ENCODE data around the gene KIF1B. TPM values are rescaled to one million over a fixed set of nuclear protein-coding genes. Genes with fewer than 3 reads are reported as not detected.

The KIF1B gene
- total RNA-seq, 1 donor from 2014 or later = 49.4 TPM

DNA sequence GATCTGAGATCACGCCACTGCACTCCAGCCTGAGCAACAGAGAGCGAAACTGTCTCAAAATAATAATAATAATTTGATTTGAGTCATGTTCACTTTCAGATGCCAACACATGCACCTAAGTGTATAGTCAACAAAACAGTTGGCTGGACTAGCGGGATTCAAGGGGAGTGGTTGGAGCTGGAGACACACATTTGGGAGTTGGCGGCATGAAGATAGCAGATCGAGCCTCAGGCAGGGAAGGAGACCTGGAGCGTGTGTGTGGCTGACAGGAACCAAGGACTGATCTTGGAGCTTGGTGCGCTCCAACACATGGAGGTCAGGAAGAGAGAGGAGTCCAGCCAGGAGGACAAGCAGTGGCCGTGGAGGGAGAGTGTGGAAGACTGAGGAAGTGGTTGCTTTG, 173.8 kb downstream of the KIF1B start:
- Mint-ChIP-seq H3K27ac (ENCODE audit: unreplicated experiment) (no peak overlapping the region), H3K4me1 (ENCODE audit: low read depth) (peaks cover 33% of the 10 kb centered on the region), H3K9me3 (ENCODE audit: low read depth) (no peaks in the 10 kb centered on the region), H3K4me3 (ENCODE audit: unreplicated experiment) (no peak overlapping the region), H3K27me3 (ENCODE audit: low read depth) (no peaks in the 10 kb centered on the region), H3K36me3 (ENCODE audit: low read depth) (peaks cover 6% of the 10 kb centered on the region)
- TF ChIP-seq, protein P1, sequence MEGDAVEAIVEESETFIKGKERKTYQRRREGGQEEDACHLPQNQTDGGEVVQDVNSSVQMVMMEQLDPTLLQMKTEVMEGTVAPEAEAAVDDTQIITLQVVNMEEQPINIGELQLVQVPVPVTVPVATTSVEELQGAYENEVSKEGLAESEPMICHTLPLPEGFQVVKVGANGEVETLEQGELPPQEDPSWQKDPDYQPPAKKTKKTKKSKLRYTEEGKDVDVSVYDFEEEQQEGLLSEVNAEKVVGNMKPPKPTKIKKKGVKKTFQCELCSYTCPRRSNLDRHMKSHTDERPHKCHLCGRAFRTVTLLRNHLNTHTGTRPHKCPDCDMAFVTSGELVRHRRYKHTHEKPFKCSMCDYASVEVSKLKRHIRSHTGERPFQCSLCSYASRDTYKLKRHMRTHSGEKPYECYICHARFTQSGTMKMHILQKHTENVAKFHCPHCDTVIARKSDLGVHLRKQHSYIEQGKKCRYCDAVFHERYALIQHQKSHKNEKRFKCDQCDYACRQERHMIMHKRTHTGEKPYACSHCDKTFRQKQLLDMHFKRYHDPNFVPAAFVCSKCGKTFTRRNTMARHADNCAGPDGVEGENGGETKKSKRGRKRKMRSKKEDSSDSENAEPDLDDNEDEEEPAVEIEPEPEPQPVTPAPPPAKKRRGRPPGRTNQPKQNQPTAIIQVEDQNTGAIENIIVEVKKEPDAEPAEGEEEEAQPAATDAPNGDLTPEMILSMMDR (IDR thresholded peaks at IDR 0.05) = no peak
- no peak for DNase-seq (ENCODE audit: low spot score)

- TF ChIP-seq, protein P1 (IDR thresholded peaks at IDR 0.05) = no peak
- H3K9me3 Mint-ChIP-seq (ENCODE audit: low read depth) = no peaks in the 10 kb centered on the region
- H3K4me3 Mint-ChIP-seq (ENCODE audit: unreplicated experiment) = peak overlapping the region; percentile 28
- H3K27ac Mint-ChIP-seq (ENCODE audit: unreplicated experiment) = peak overlapping the region; percentile 88
- no peak for DNase-seq (ENCODE audit: low spot score)
- peaks cover 13% of the 10 kb centered on the region for H3K4me1 Mint-ChIP-seq (ENCODE audit: low read depth)
- H3K27me3 Mint-ChIP-seq (ENCODE audit: low read depth) = no peaks in the 10 kb centered on the region
- H3K36me3 Mint-ChIP-seq (ENCODE audit: low read depth) = peaks cover 6% of the 10 kb centered on the region
Observed at GRCh38 chr1:10386761-10387676, 176.6 kb downstream of the KIF1B start.

- peak overlapping the region; percentile 28 for H3K4me3 Mint-ChIP-seq (ENCODE audit: unreplicated experiment)
- H3K36me3 Mint-ChIP-seq (ENCODE audit: low read depth) = peaks cover 6% of the 10 kb centered on the region
- peaks cover 13% of the 10 kb centered on the region for H3K4me1 Mint-ChIP-seq (ENCODE audit: low read depth)
- peak overlapping the region; percentile 88 for H3K27ac Mint-ChIP-seq (ENCODE audit: unreplicated experiment)
- H3K27me3 Mint-ChIP-seq (ENCODE audit: low read depth) = no peaks in the 10 kb centered on the region
- no peak for DNase-seq (ENCODE audit: low spot score)
- no peaks in the 10 kb centered on the region for H3K9me3 Mint-ChIP-seq (ENCODE audit: low read depth)
- TF ChIP-seq, protein P1 (IDR thresholded peaks at IDR 0.05) = peak; percentile 56
Observed at GRCh38 chr1:10387677-10388386, 177.5 kb downstream of the KIF1B start.

GRCh38 chr1:10388387-10388715, 178.0 kb downstream of the KIF1B start:
- Mint-ChIP-seq H3K36me3 (ENCODE audit: low read depth) (peaks cover 6% of the 10 kb centered on the region), H3K4me3 (ENCODE audit: unreplicated experiment) (peak overlapping the region; percentile 28), H3K4me1 (ENCODE audit: low read depth) (peaks cover 13% of the 10 kb centered on the region), H3K27ac (ENCODE audit: unreplicated experiment) (peak overlapping the region; percentile 88), H3K9me3 (ENCODE audit: low read depth) (no peaks in the 10 kb centered on the region), H3K27me3 (ENCODE audit: low read depth) (no peaks in the 10 kb centered on the region)
- TF ChIP-seq, protein P1 (IDR thresholded peaks at IDR 0.05) = no peak
- no peak for DNase-seq (ENCODE audit: low spot score)

DNA sequence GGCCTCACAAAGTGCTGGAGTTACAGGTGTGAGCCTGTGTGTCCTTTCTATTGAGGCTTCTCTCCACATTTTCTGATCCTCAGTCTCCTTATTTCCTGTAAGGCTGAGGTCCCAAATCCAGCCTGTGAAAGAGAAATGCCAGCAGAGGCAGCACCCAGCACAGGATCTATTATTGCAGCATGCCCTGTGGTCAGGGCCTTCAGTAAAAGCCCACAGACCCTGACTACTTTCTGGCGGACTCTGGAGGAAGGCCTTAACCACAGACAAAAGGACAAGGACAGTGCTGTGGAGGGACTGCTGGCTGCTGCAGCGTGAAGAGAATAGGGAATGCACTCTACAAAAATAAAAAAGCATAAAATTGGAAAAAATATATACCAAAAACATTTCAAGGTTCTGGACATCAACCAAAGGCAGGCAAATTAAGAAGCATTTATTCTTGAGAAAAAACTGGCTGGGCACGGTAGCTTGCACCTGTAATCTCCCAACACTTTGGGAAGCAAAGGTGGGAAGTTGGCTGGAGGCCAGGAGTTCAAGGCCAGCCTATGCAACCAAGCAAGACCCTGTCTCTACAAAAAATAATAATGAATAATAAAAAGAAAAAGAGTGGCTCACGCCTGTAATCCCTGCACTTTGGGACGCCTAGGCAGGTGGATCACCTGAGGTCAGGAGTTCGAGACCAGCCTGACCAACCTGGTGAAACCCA, 179.1 kb downstream of the KIF1B start:
- Mint-ChIP-seq H3K4me1 (ENCODE audit: low read depth) (peaks cover 13% of the 10 kb centered on the region), H3K9me3 (ENCODE audit: low read depth) (peaks cover 6% of the 10 kb centered on the region), H3K4me3 (ENCODE audit: unreplicated experiment) (no peak overlapping the region), H3K27ac (ENCODE audit: unreplicated experiment) (no peak overlapping the region), H3K27me3 (ENCODE audit: low read depth) (no peaks in the 10 kb centered on the region), H3K36me3 (ENCODE audit: low read depth) (peaks cover 4% of the 10 kb centered on the region)
- TF ChIP-seq, protein P1 (IDR thresholded peaks at IDR 0.05) = no peak
- no peak for DNase-seq (ENCODE audit: low spot score)

Measured in chondrocyte (in vitro differentiated cells).